ENCODE results near the gene SCN11A.

DNA sequence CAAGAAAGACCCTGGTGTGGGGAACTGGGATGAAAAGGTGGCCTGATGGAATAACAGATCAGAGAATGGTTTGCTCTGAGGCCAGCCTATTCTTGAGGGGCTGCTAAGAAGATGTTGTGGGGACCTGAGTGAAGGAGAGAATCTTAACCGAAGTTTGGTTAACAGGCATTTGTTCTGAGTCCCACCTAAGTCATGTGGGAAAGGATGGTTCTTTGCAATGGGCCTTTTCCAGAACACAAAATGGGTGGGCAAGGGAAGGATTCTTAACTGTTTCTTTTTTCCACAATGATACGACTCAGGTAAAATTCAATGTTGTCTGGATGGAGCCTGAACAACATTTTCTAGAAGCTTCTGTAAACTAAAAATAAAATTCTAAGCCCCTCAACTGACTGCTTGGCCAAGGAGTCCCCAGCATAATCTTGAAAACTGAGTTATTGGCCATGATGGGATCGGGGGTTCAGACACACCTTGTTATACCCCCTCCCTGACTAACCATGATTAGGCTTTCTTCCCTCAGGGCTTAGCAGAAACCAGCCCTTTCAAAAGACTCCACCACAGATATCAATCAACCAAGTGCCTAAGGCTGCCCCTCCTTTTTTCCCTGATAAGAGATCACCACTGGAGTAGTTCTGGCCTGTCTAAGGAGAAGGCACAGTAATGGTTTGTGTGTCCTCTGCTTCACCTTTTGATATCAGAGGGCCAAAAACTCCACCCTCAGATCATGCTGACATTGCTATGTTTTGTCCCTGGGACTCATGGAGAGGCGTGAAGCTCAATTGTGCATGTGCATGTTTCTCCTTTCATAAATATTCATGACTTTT lies 30.1 kb downstream of the SCN11A start:
- TF ChIP-seq CTCF (IDR thresholded peaks at IDR 0.05) (no peak), EZH2 (IDR thresholded peaks at IDR 0.05) (no peak), EZH2phosphoT487 (IDR thresholded peaks at IDR 0.05) (no peak)
